PC-9 (cell line): ENCODE results near the gene ACTR1A. TPM values are rescaled to one million over a fixed set of nuclear protein-coding genes. Genes with fewer than 3 reads are reported as not detected.

ENCODE experiments used
- BruUV-seq: library from RNA; stranded (reverse); fragments of 400-500 nt; replicated peaks from 2 replicates; lab custom pipeline; 2021; lab: Mats Ljungman, UMichigan
- CTCF ChIA-PET: fragments of 300-600 bp; sonication (Branson Sonifier 250); formaldehyde crosslinking; loops from one replicate; lab custom pipeline; 2022; ENCODE audit warnings: antibody characterized with exemption; lab: Charles Lee
- POLR2A ChIA-PET: fragments of 300-600 bp; sonication (Branson Sonifier 250); formaldehyde crosslinking; loops from one replicate; lab custom pipeline; 2022; ENCODE audit warnings: antibody characterized with exemption; ENCODE audit not compliant: unreplicated experiment; lab: Charles Lee
- DNase-seq, 2 experiments: peaks; one replicate each; pipeline versions ENCODE4 v3.0.0 to v3.0.0-alpha.2; 2015 to 2022; ENCODE audit warnings: mixed read lengths in 1 of 2
- H2AFZ ChIP-seq: fragments of 200-600 bp; sonication (generic); 2 replicates; pipeline ENCODE4 v1.8.1; 2017; ENCODE audit warnings: antibody characterized with exemption
- H3F3A ChIP-seq: fragments of 200-600 bp; sonication (generic); 2 replicates; pipeline ENCODE4 v1.8.1; 2017; ENCODE audit warnings: antibody characterized with exemption, mild to moderate bottlenecking, low read depth; ENCODE audit not compliant: insufficient read depth
- H3K27ac ChIP-seq: fragments of 200-600 bp; sonication (generic); 2 replicates; pipeline ENCODE4 v1.6.1; 2016; ENCODE audit warnings: mixed run types
- H3K27me3 ChIP-seq: fragments of 200-600 bp; sonication (generic); 2 replicates; pipeline ENCODE4 v1.6.1; 2016; ENCODE audit warnings: low read depth, mixed run types; ENCODE audit not compliant: insufficient read depth
- H3K36me3 ChIP-seq: fragments of 200-600 bp; sonication (generic); 2 replicates; pipeline ENCODE4 v1.6.1; 2016; ENCODE audit warnings: low read depth, mixed run types
- H3K4me1 ChIP-seq: fragments of 200-600 bp; sonication (generic); replicated peaks from 2 replicates; pipeline ENCODE4 v1.6.1; 2016; ENCODE audit warnings: mixed run types; ENCODE audit not compliant: insufficient read depth
- H3K4me2 ChIP-seq: fragments of 200-600 bp; sonication (generic); 2 replicates; pipeline ENCODE4 v1.6.1; 2017; ENCODE audit warnings: mixed run types
- H3K4me3 ChIP-seq: fragments of 200-600 bp; sonication (generic); 2 replicates; pipeline ENCODE4 v1.6.1; 2016; ENCODE audit warnings: mixed run types
- H3K79me2 ChIP-seq: fragments of 200-600 bp; sonication (generic); 2 replicates; pipeline ENCODE4 v1.6.1; 2017; ENCODE audit warnings: low read depth, mixed run types
- H3K9me2 ChIP-seq: fragments of 200-600 bp; sonication (generic); 2 replicates; pipeline ENCODE4 v1.8.1; 2017; ENCODE audit warnings: mild to moderate bottlenecking; ENCODE audit not compliant: insufficient read depth
- H3K9me3 ChIP-seq: fragments of 200-600 bp; sonication (generic); 2 replicates; pipeline ENCODE4 v1.8.1; 2016; ENCODE audit warnings: low read depth; ENCODE audit not compliant: insufficient read depth
- H4K20me1 ChIP-seq: fragments of 200-600 bp; sonication (generic); 2 replicates; pipeline ENCODE4 v1.8.1; 2017; ENCODE audit not compliant: insufficient read depth
- EZH2 ChIP-seq: fragments of 200-600 bp; sonication (generic); IDR thresholded peaks from 2 replicates; pipeline ENCODE4 v1.8.0; 2017; ENCODE audit warnings: antibody characterized with exemption, low read depth
- intact Hi-C: fragments of 100-400 bp; cut with micrococcal nuclease; formaldehyde crosslinking; loops from one replicate; pipeline ENCODE4 v1.10.0; 2022; ENCODE audit not compliant: unreplicated experiment
- total RNA-seq: library from RNA; stranded (reverse); gene quantifications from 2 replicates; pipeline ENCODE4 v1.2.3, GENCODE V29; 2021
- TF ChIP-seq, protein P1 (sequence below): fragments of 200-600 bp; sonication (generic); conservative IDR thresholded peaks from 2 replicates; pipeline ENCODE4 v1.6.1; 2017; ENCODE audit warnings: mixed run types, antibody characterized with exemption, mild to moderate bottlenecking, moderate library complexity

The ACTR1A gene
- total RNA-seq, 1 experiment from 2014 or later: 29.4 TPM

DNA sequence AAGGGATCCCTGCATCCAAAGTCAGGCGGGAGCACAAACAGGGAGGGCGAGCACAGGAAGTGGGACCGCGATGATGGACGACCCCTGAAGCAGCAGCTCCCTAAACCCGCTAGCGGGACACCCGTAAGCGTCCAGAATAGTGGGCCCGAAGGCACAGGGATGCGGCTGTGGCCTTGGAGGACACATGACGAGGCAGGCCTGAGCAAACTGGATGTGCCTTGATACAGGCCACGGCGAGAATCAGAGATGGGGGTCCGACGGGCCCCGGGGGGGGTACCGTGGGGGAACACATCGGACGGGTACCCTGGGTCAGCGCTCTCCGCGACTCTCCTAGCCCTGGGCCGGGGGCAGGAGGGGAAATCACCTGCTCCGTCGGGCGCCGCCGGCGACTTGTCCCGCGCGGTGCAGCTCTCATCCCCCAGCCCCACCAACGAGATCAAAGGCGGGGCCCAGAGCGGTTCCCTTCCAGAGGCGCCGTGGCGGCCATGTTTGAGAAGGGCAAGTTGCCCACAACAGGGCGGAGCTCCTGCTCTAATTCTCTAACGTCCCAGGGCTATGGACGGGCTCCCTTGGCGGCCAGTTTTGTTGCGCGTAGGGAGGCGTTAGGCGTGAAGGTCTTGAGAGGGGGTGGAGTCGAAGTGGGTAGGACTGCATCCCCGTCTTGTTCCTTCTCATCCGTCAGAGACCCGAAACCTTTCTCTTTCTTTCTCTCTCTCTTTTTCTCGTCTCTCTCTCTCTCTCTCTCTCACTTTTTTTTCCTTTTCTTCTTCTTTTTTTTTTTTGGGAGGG, 70.2 kb downstream of the ACTR1A start, which contains the start of gene CUEDC2:
Gene CUEDC2 (minus strand): TSS at position 413 of the 789 bp plus-strand sequence. CDS start 7,386 bp downstream, outside the sequence.
- H3K4me2 ChIP-seq: peak within 1 kb of the TSS; percentile 94
- peak within 1 kb of the TSS; percentile 86 for H2AFZ ChIP-seq
- intact Hi-C loops: no loop called here

DNA sequence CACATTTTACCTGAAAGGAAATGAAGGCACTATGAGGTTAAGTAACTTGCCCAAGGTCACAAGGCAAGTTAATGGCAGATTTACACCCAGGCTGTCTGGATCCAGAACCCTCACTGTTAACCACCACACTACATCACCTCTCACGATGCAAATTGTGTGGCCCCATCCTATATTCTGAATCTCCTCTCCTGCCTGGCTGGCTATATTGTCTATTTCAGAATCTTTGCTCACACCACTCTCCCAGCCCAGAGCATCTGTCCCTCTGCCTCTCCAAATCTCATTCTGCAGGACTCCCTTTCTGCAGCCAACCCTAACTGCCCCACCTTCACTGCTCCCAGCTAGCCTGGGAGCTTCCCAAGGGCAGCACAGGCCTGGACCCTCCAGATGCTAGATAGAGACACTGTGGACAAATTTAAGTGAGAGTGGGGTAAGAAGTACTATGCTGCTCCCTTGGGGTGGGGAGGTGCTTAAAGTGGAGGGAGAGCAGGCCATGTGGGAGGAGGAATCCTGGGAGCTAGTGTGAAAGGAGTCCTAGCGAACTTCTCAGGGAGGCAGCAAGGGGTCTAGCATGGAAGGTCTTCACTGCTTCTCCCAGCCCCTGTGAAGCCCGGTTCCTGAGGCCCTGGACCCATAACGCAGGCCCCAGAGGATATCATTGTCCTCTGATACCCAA, 70.9 kb downstream of the ACTR1A start:
- H3K9me3 ChIP-seq: no peaks in the 10 kb centered on the region
- H3K4me3 ChIP-seq: peak overlapping the region; percentile 86
- BruUV-seq: no TSS peak
- H3K79me2 ChIP-seq: peaks cover 6% of the 10 kb centered on the region; the same call in 1 of the 2 replicates
- no peaks in the 10 kb centered on the region for H3F3A ChIP-seq
- no peaks in the 10 kb centered on the region for H3K4me1 ChIP-seq
- intact Hi-C loops: no loop called here
- no peak for TF ChIP-seq EZH2
- TF ChIP-seq, protein P1, sequence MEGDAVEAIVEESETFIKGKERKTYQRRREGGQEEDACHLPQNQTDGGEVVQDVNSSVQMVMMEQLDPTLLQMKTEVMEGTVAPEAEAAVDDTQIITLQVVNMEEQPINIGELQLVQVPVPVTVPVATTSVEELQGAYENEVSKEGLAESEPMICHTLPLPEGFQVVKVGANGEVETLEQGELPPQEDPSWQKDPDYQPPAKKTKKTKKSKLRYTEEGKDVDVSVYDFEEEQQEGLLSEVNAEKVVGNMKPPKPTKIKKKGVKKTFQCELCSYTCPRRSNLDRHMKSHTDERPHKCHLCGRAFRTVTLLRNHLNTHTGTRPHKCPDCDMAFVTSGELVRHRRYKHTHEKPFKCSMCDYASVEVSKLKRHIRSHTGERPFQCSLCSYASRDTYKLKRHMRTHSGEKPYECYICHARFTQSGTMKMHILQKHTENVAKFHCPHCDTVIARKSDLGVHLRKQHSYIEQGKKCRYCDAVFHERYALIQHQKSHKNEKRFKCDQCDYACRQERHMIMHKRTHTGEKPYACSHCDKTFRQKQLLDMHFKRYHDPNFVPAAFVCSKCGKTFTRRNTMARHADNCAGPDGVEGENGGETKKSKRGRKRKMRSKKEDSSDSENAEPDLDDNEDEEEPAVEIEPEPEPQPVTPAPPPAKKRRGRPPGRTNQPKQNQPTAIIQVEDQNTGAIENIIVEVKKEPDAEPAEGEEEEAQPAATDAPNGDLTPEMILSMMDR: no peak
- H3K27me3 ChIP-seq: no peaks in the 10 kb centered on the region
- no peaks in the 10 kb centered on the region for H4K20me1 ChIP-seq
- H3K27ac ChIP-seq: no peak overlapping the region
- H3K9me2 ChIP-seq: no peaks in the 10 kb centered on the region
- ChIA-PET CTCF (interaction anchor here (1.2 kb wide), 1 partner anchor 9 kb away, joined by 3 read pairs; no protein-coding TSS in a partner anchor), POLR2A (interaction anchor here (0.6 kb wide), 1 partner anchor 168 kb away, joined by 6 read pairs; no protein-coding TSS in a partner anchor)
- no peaks in the 10 kb centered on the region for H3K36me3 ChIP-seq
- H2AFZ ChIP-seq: peak overlapping the region; percentile 86
- peak overlapping the region; percentile 94 for H3K4me2 ChIP-seq
- DNase-seq: no peak

More for the DNA sequence above, 70.2 kb downstream of the ACTR1A start, which contains the start of gene CUEDC2:
- no peaks in the 10 kb centered on the region for H3K27me3 ChIP-seq
- no peaks in the 10 kb centered on the region for H3K9me2 ChIP-seq
- peak within 1 kb of the TSS; percentile 86 for H3K4me3 ChIP-seq
- TF ChIP-seq EZH2: no peak
- TF ChIP-seq, protein P1: no peak
- POLR2A ChIA-PET: interaction anchor here (0.6 to 0.7 kb wide), 3 partner anchors 66 to 443 kb away, joined by 3 to 16 read pairs (median 6); no protein-coding TSS in a partner anchor
- TSS peak; percentile 65 for BruUV-seq
- H3K4me1 ChIP-seq: no peaks in the 10 kb centered on the region
- no peak within 1 kb of the TSS for H3K27ac ChIP-seq
- peaks cover 6% of the 10 kb centered on the region; the same call in 1 of the 2 replicates for H3K79me2 ChIP-seq
- CTCF ChIA-PET: interaction anchor here (0.6 to 1.2 kb wide), 3 partner anchors 8 to 55 kb away, joined by 3 to 5 read pairs (median 3); no protein-coding TSS in a partner anchor
- H3F3A ChIP-seq: no peaks in the 10 kb centered on the region
- no peaks in the 10 kb centered on the region for H3K9me3 ChIP-seq
- no peaks in the 10 kb centered on the region for H3K36me3 ChIP-seq
- peak; percentile 82 to 94 for DNase-seq
- no peaks in the 10 kb centered on the region for H4K20me1 ChIP-seq

DNA sequence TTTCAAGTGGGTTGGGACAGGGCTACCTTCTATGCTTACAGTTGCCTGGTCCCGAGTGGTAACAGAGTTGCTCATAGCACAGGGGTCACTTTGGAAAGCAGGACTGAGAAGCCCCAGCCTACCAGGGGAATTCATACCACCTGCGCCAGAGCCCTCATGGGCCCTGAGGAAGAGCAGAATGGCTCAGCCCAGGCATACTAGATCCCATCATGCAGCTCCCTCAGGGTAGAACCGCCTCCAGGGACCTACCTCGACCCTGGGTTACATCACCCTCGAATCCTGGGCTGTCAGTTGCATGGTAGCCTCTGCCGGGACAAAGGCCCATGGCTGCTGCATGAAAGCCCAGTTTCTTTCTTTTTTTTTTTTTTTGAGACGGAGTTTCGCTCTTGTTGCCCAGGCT, 73.0 kb downstream of the ACTR1A start:
- H2AFZ ChIP-seq: no peak overlapping the region
- H3K36me3 ChIP-seq: no peaks in the 10 kb centered on the region
- H3K79me2 ChIP-seq: peaks cover 6% of the 10 kb centered on the region; the same call in 1 of the 2 replicates
- ChIA-PET CTCF (no interaction called here), POLR2A (no interaction called here)
- H3K9me3 ChIP-seq: no peaks in the 10 kb centered on the region
- H3K4me3 ChIP-seq: no peak overlapping the region
- H3K4me2 ChIP-seq: no peak overlapping the region
- H3K9me2 ChIP-seq: no peaks in the 10 kb centered on the region
- DNase-seq: no peak
- TF ChIP-seq, protein P1: no peak
- TF ChIP-seq EZH2: no peak
- no peaks in the 10 kb centered on the region for H3F3A ChIP-seq
- intact Hi-C loops: no loop called here
- H4K20me1 ChIP-seq: no peaks in the 10 kb centered on the region
- H3K27ac ChIP-seq: no peak overlapping the region
- no TSS peak for BruUV-seq
- H3K4me1 ChIP-seq: no peaks in the 10 kb centered on the region
- no peaks in the 10 kb centered on the region for H3K27me3 ChIP-seq
